ENCODE measurements around the gene ANKS3.

The ANKS3 gene

GRCh38 chr16:4695473-4696171, 38.4 kb downstream of the ANKS3 start:
- no peak for DNase-seq

- DNase-seq, result no peak
Measured at GRCh38 chr16:4694642-4695451, 39.2 kb downstream of the ANKS3 start.

DNA sequence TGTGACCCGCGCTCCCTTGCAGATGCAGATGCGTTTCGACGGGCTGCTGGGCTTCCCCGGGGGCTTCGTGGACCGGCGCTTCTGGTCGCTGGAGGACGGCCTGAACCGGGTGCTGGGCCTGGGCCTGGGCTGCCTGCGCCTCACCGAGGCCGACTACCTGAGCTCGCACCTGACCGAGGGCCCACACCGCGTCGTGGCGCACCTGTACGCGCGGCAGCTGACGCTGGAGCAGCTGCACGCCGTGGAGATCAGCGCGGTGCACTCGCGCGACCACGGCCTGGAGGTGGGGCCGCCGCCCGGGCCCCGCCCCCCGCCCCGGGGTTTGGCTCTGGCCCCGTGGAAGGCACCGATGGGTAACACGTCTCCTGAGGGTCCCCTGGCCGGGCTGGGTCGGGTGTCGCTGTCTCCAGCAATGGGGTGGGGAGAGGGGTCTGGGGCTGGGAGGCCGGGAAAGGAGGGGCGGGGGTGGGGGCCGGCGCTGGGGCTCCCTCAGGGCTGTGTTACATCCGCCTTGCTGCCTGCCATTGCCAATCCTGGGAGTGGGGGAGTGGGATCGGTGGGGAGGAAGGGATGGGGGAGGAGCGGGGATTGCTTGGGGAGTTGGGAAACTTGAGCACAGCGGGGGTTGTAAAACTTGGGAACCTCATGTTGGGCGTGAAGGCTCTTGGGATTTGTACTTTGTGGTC, 40.0 kb downstream of the ANKS3 start:
- DNase-seq, result no peak

GRCh38 chr16:4693296-4693955, 40.6 kb downstream of the ANKS3 start, which contains the start of gene NUDT16L1:
Gene NUDT16L1, plus strand, starts transcription at chr16:4693562. Its CDS starts 165 bp downstream, at chr16:4693727.
- peak; percentile 70 to 73 for DNase-seq

DNA sequence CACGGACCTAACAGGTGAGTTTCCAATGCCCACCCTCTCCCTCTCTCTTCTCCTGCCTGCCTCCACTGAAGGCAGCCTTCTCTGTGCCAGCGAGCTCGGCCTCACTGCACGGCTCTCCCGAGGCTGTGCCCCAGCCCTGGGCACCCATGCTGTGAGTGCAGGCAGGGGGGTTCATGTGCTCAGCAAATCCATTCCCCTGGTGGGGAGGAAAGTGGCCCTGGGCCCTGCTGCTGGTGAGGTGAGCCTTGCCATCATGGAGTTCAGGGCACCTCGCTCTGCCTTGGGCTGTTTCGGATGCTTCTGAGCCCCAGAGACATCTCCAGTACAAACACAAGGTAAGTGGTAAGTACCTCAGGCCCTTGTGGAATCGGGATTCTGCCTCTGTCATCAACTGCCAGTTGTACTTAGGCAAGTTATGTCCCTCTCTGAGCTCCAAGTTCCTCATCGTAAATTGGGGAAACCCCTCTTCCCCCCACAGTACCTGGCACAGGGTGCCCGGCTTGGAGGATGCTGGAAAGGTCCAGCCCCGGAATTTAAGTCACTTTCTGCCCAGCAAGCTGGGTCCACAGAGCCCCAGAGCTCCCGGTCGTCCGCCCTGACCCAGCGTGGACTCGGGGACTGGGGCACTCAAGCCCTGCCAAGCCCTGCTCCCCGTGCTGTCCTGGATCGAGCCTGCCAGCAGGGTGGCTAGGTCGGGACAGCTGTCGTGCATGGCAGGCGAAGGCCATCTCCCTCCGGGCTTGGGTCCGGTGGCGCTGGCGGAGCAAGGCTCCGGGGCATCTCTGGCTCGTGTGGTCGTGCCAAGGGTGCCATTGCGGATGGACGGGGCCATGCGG, 41.4 kb downstream of the ANKS3 start:
- peak; percentile 18 to 34 for DNase-seq

- no peak for DNase-seq
Measured at GRCh38 chr16:4691666-4692412, 42.2 kb downstream of the ANKS3 start.

GRCh38 chr16:4690946-4691665, 43.0 kb downstream of the ANKS3 start:
- DNase-seq, result peak; percentile 14 to 28

GRCh38 chr16:4689864-4690704, 44.0 kb downstream of the ANKS3 start:
- DNase-seq, result no peak

- no peak for DNase-seq
Measured at GRCh38 chr16:4689091-4689671, 44.9 kb downstream of the ANKS3 start.

DNA sequence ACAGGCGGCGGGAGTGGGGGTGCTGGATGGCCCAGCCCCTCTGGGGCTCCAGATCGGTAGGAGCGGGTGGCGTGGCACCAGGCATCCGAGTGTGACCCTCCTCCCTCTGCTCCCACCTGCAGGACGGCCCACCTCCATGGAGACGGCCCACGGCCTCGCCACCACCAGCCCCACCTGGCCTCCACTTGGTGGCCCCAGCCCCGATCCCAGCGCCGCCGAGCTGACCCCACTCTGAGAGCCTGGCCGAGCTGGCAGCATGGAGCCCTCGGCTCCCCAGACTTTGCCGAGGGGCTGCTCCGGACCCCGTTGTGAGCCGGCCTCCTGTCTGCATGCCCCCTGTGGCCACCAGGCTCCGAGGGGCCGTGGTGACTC, 45.4 kb downstream of the ANKS3 start:
- DNase-seq, result no peak

- DNase-seq, result no peak
Measured at GRCh38 chr16:4687946-4688673, 46.0 kb downstream of the ANKS3 start.

- DNase-seq, result no peak
Measured at GRCh38 chr16:4687416-4687815, 46.7 kb downstream of the ANKS3 start.

- DNase-seq, result no peak
Measured at GRCh38 chr16:4686497-4687210, 47.4 kb downstream of the ANKS3 start.

GRCh38 chr16:4685776-4686496, 48.1 kb downstream of the ANKS3 start:
- DNase-seq, result no peak

GRCh38 chr16:4685292-4685691, 48.8 kb downstream of the ANKS3 start:
- no peak for DNase-seq

GRCh38 chr16:4684763-4685162, 49.3 kb downstream of the ANKS3 start:
- DNase-seq, result no peak

GRCh38 chr16:4684058-4684715, 49.9 kb downstream of the ANKS3 start:
- no peak for DNase-seq

All from Kasumi-1 (cell line).